Gastrocnemius medialis (tissue), 4 donors: Measurements from ENCODE around the gene CACNB4.

Experiments
- POLR2A ChIP-seq, 2 donors: fragments of 450-650 bp; IDR thresholded peaks; one replicate each; pipeline ENCODE4 v1.6.1; 2017; ENCODE audit warnings: antibody characterized with exemption in 2 of 2, mild to moderate bottlenecking in 2 of 2, moderate library complexity in 2 of 2
- TF ChIP-seq, protein P1 (sequence below), 5 experiments: fragments of 450-650 bp in 3 of 5; fragments of 200-600 bp in 2 of 5; sonication (generic) in 2 of 5; IDR thresholded peaks in 4 of 5; conservative IDR thresholded peaks in 1 of 5; 1 replicate in 4 of 5; 2 replicates in 1 of 5; pipeline ENCODE4 v1.5.1; 2016 to 2019; ENCODE audit warnings: antibody characterized with exemption in 5 of 5, mild to moderate bottlenecking in 3 of 5, moderate library complexity in 3 of 5

- TF ChIP-seq, protein P1, sequence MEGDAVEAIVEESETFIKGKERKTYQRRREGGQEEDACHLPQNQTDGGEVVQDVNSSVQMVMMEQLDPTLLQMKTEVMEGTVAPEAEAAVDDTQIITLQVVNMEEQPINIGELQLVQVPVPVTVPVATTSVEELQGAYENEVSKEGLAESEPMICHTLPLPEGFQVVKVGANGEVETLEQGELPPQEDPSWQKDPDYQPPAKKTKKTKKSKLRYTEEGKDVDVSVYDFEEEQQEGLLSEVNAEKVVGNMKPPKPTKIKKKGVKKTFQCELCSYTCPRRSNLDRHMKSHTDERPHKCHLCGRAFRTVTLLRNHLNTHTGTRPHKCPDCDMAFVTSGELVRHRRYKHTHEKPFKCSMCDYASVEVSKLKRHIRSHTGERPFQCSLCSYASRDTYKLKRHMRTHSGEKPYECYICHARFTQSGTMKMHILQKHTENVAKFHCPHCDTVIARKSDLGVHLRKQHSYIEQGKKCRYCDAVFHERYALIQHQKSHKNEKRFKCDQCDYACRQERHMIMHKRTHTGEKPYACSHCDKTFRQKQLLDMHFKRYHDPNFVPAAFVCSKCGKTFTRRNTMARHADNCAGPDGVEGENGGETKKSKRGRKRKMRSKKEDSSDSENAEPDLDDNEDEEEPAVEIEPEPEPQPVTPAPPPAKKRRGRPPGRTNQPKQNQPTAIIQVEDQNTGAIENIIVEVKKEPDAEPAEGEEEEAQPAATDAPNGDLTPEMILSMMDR (IDR thresholded peaks at IDR 0.05 in 4 of 5, conservative IDR thresholded peaks at IDR 0.05 in 1 of 5): no peak
- TF ChIP-seq POLR2A (IDR thresholded peaks at IDR 0.05): no peak
Observed at GRCh38 chr2:152078662-152079061, 20.2 kb downstream of the CACNB4 start.
